ENCODE data around the gene TNNI3K. TPM values are rescaled to one million over a fixed set of nuclear protein-coding genes. Genes with fewer than 3 reads are reported as not detected.

TNNI3K gene
- total RNA-seq, 1 experiment from 2014 or later: not detected

- no peak for DNase-seq (ENCODE audit: low spot score)
Measured at GRCh38 chr1:74571493-74571800, 336.3 kb downstream of the TNNI3K start.

GRCh38 chr1:74571891-74572290 lies 336.7 kb downstream of the TNNI3K start:
- DNase-seq (ENCODE audit: low spot score): no peak

- DNase-seq (ENCODE audit: low spot score): no peak
Measured at GRCh38 chr1:74578101-74578500, 342.9 kb downstream of the TNNI3K start.

- no peak for DNase-seq (ENCODE audit: low spot score)
Measured at GRCh38 chr1:74579425-74579824, 344.2 kb downstream of the TNNI3K start.

GRCh38 chr1:74583397-74583796 lies 348.2 kb downstream of the TNNI3K start:
- no peak for DNase-seq (ENCODE audit: low spot score)

- DNase-seq (ENCODE audit: low spot score): no peak
Measured at GRCh38 chr1:74584185-74584584, 349.0 kb downstream of the TNNI3K start.

GRCh38 chr1:74586253-74586897 lies 351.2 kb downstream of the TNNI3K start:
- no peak for DNase-seq (ENCODE audit: low spot score)

- DNase-seq (ENCODE audit: low spot score): no peak
Measured at GRCh38 chr1:74587888-74588287, 352.7 kb downstream of the TNNI3K start.

- DNase-seq (ENCODE audit: low spot score): no peak
Measured at GRCh38 chr1:74590288-74590687, 355.1 kb downstream of the TNNI3K start.

- no peak for DNase-seq (ENCODE audit: low spot score)
Measured at GRCh38 chr1:74591949-74592348, 356.8 kb downstream of the TNNI3K start.

GRCh38 chr1:74592580-74593355 lies 357.6 kb downstream of the TNNI3K start:
- no peak for DNase-seq (ENCODE audit: low spot score)

Other genes starting within 250 kb of the TNNI3K start
- not detected in 2 replicates for gene LRRIQ3, start 37.2 kb upstream of the TNNI3K start, total RNA-seq (2014; rRNA removed; shearing (Covaris generic))
- 1.9 TPM in 2 replicates for gene FPGT, start 37.1 kb upstream of the TNNI3K start, total RNA-seq (2014; rRNA removed; shearing (Covaris generic))

Measured in HT-29 (cell line).